GM18861 (cell line): ENCODE measurements around the gene OR2H1.

Experiments
- ATAC-seq: cut with Tn5 transposase; IDR thresholded peaks from one replicate; pipeline ENCODE4 v1.9.1; 2021; ENCODE audit not compliant: unreplicated experiment

OR2H1 gene

GRCh38 chr6:29509239-29509638 is 52.3 kb downstream of the OR2H1 start:
- ATAC-seq = peak; percentile 60

GRCh38 chr6:29509711-29510110 is 52.8 kb downstream of the OR2H1 start:
- ATAC-seq = no peak

GRCh38 chr6:29510202-29510601 is 53.2 kb downstream of the OR2H1 start:
- no peak for ATAC-seq

- ATAC-seq = no peak
Observed at GRCh38 chr6:29510746-29511300, 53.9 kb downstream of the OR2H1 start.
